DOHH2 (cell line): ENCODE results near the gene KCNQ1.

Experiments used
- H3F3A ChIP-seq: fragments of 200-600 bp; sonication (generic), shearing (Covaris generic); 2 replicates; pipeline ENCODE4 v1.6.0; 2016; ENCODE audit warnings: antibody characterized with exemption, mild to moderate bottlenecking; ENCODE audit not compliant: control insufficient read depth, insufficient read depth
- H3K27ac ChIP-seq: fragments of 200-600 bp; sonication (generic); 2 replicates; pipeline ENCODE4 v1.5.1; 2014; ENCODE audit warnings: low read depth, mild to moderate bottlenecking, low read length, moderate library complexity
- H3K27me3 ChIP-seq: fragments of 200-600 bp; sonication (generic); 2 replicates; pipeline ENCODE4 v1.6.1; 2014; ENCODE audit warnings: mild to moderate bottlenecking, low read length, mixed read lengths; ENCODE audit not compliant: control insufficient read depth
- H3K36me3 ChIP-seq: fragments of 200-600 bp; sonication (generic); 2 replicates; pipeline ENCODE4 v1.6.1; 2014; ENCODE audit warnings: mild to moderate bottlenecking, low read length, moderate library complexity, mixed read lengths; ENCODE audit not compliant: control insufficient read depth
- H3K4me1 ChIP-seq: fragments of 200-600 bp; sonication (generic); 2 replicates; pipeline ENCODE4 v1.6.1; 2014; ENCODE audit warnings: mild to moderate bottlenecking, low read length, mixed read lengths; ENCODE audit not compliant: control insufficient read depth
- H3K4me2 ChIP-seq: fragments of 200-600 bp; sonication (generic); 2 replicates; pipeline ENCODE4 v1.6.0; 2014; ENCODE audit warnings: mild to moderate bottlenecking, low read length, moderate library complexity
- H3K4me3 ChIP-seq: fragments of 200-600 bp; sonication (generic); 2 replicates; pipeline ENCODE4 v1.5.1; 2014; ENCODE audit warnings: mild to moderate bottlenecking, low read length, mixed read lengths
- H3K79me2 ChIP-seq: fragments of 200-600 bp; sonication (generic); 2 replicates; pipeline ENCODE4 v1.6.1; 2014; ENCODE audit warnings: mild to moderate bottlenecking, low read length, mixed read lengths; ENCODE audit not compliant: control insufficient read depth
- H3K9me2 ChIP-seq: fragments of 200-600 bp; sonication (generic); replicated peaks from 2 replicates; pipeline ENCODE4 v1.6.1; 2014; ENCODE audit warnings: mild to moderate bottlenecking, low read length, mixed read lengths; ENCODE audit not compliant: control insufficient read depth
- H3K9me3 ChIP-seq: fragments of 200-600 bp; sonication (generic); 2 replicates; pipeline ENCODE4 v1.6.1; 2014; ENCODE audit warnings: antibody characterized with exemption, low read length, mixed read lengths; ENCODE audit not compliant: control insufficient read depth, insufficient read depth
- H4K20me1 ChIP-seq: fragments of 200-600 bp; sonication (generic); 2 replicates; pipeline ENCODE4 v1.6.0; 2014; ENCODE audit warnings: low read depth, mild to moderate bottlenecking, antibody characterized with exemption, low read length, moderate library complexity; ENCODE audit not compliant: control insufficient read depth, insufficient read depth
- EZH2phosphoT487 ChIP-seq: fragments of 200-600 bp; sonication (generic); IDR thresholded peaks from 2 replicates; pipeline ENCODE4 v1.6.1; 2017; ENCODE audit warnings: borderline replicate concordance, mild to moderate bottlenecking, antibody characterized with exemption, low read length, moderate library complexity, mixed read lengths
- TF ChIP-seq, protein P1 (sequence below): fragments of 200-600 bp; sonication (generic); IDR thresholded peaks from one replicate; pipeline ENCODE4 v1.5.1; 2014; ENCODE audit warnings: antibody characterized with exemption, mild to moderate bottlenecking, low read depth, low read length; ENCODE audit not compliant: poor library complexity, severe bottlenecking

Gene KCNQ1

DNA sequence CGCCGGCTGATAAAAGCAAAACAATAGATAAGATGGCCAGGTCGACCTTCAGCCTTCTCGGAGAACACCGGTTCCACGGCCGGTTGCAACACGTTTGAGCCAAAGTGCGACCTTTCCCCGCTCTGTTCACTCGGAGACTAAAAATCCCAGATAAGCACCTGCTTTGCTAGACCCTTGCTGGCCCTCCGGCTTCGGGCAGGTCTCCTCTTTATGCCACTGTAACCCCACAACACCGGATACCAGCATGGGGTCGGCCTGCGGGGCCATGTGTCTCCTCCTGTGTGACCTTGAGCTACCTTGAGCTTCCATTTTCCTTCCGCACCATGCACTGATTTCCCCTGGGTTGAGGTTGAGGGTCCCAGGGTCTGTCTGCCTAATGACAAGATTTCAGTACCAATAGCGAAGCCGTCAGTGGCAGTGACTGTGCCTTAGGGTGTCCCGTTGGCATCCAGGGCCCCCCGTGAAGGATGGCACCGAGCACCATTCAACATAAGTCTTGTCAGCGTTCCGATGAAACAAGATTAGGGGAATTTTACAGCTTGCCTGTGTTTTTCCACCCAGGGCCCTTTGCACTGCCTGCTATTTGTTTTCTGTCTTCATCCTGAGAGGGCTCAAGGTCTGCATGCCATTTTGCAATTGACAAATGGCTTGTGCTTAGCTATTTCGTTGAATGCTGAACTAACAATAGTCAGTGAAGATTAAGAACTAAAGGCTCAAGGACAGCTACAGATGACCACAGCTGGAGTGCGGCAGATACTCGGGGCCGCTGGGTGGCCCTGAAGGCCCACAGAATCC lies 118.6 kb downstream of the KCNQ1 start:
- Histone ChIP-seq H3K79me2 (no peaks in the 10 kb centered on the region), H3K4me1 (no peaks in the 10 kb centered on the region), H4K20me1 (no peaks in the 10 kb centered on the region), H3K4me2 (no peak overlapping the region), H3K36me3 (no peaks in the 10 kb centered on the region), H3F3A (no peaks in the 10 kb centered on the region), H3K9me2 (no peaks in the 10 kb centered on the region), H3K27ac (no peak overlapping the region), H3K27me3 (no peaks in the 10 kb centered on the region), H3K4me3 (no peak overlapping the region), H3K9me3 (no peaks in the 10 kb centered on the region)
- TF ChIP-seq, protein P1, sequence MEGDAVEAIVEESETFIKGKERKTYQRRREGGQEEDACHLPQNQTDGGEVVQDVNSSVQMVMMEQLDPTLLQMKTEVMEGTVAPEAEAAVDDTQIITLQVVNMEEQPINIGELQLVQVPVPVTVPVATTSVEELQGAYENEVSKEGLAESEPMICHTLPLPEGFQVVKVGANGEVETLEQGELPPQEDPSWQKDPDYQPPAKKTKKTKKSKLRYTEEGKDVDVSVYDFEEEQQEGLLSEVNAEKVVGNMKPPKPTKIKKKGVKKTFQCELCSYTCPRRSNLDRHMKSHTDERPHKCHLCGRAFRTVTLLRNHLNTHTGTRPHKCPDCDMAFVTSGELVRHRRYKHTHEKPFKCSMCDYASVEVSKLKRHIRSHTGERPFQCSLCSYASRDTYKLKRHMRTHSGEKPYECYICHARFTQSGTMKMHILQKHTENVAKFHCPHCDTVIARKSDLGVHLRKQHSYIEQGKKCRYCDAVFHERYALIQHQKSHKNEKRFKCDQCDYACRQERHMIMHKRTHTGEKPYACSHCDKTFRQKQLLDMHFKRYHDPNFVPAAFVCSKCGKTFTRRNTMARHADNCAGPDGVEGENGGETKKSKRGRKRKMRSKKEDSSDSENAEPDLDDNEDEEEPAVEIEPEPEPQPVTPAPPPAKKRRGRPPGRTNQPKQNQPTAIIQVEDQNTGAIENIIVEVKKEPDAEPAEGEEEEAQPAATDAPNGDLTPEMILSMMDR: no peak
- no peak for TF ChIP-seq EZH2phosphoT487

DNA sequence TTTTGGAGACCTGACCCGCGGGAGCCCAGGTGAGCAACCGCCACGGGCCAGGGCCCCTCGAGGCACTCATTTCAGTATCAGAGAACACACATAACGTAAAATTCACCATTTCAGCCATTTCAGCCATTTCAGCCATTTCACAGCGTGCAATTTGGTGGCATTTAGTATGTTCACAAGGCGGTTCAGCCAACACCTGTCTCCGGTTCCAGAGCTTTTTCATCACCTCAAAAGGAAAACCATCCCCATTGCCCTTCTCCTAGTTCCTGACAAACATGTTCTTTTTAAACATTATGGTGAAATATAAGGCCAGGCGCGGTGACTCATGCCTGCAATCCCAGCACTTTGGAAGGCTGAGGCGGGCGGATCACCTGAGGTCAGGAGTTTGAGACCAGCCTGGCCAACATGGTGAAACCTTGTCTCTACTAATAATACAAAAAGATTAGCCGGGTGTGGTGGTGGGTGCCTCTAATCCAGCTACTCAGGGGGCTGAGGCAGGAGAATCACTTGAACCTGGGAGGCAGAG lies 119.3 kb downstream of the KCNQ1 start:
- no peaks in the 10 kb centered on the region for H3K4me1 ChIP-seq
- H3K4me2 ChIP-seq: no peak overlapping the region

DNA sequence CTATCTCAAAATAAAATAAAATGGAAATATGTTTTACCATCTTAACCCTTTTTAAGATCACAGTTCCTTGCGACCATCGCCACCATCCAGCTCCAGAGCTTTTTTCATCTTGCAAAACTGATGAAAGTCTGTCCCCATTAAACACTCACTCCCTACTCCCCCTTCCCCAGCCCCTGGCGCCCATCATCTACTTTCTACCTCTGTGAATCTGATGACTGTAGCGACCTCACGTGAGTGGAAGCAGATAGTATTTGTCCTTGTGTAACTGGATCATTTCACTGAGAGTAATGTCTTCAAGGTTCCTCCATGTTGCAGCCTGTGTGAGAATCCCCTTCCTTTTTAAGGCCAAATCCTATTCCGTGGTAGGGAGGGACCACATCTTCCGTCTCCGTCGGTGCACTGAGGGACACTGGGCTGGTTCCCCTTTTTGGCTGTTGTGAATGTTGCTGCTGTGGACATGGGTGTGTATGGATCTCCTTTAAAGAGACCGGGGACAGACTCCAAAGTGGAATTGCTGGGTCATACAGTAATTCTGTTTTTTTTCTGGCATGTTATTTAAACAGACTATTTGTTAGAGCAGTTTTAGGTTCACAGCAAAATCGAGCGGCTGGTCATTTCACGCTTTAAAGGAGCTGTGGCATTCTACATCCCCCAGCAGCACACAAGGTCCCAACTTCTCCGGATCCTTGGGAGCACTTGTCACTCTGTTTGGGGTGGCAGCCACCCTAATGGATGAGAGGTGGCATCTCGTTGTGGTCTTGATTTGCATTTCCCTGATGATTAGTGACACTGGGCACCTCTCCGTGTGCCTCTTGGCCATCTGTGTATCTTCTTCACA lies 120.0 kb downstream of the KCNQ1 start:
- Histone ChIP-seq H3K4me3 (no peak overlapping the region), H3K9me3 (no peaks in the 10 kb centered on the region), H4K20me1 (no peaks in the 10 kb centered on the region), H3F3A (no peaks in the 10 kb centered on the region), H3K27me3 (no peaks in the 10 kb centered on the region), H3K4me1 (no peaks in the 10 kb centered on the region), H3K79me2 (no peaks in the 10 kb centered on the region), H3K27ac (no peak overlapping the region), H3K4me2 (no peak overlapping the region), H3K9me2 (no peaks in the 10 kb centered on the region), H3K36me3 (no peaks in the 10 kb centered on the region)
- no peak for TF ChIP-seq EZH2phosphoT487
- TF ChIP-seq, protein P1: no peak

More for the DNA sequence above, 119.3 kb downstream of the KCNQ1 start:
- no peak for TF ChIP-seq EZH2phosphoT487
- TF ChIP-seq, protein P1: no peak
- H3K9me2 ChIP-seq: no peaks in the 10 kb centered on the region
- no peak overlapping the region for H3K27ac ChIP-seq
- H3K4me3 ChIP-seq: no peak overlapping the region
- H3K9me3 ChIP-seq: no peaks in the 10 kb centered on the region
- H3K36me3 ChIP-seq: no peaks in the 10 kb centered on the region
- H3F3A ChIP-seq: no peaks in the 10 kb centered on the region
- H4K20me1 ChIP-seq: no peaks in the 10 kb centered on the region
- H3K27me3 ChIP-seq: no peaks in the 10 kb centered on the region
- H3K79me2 ChIP-seq: no peaks in the 10 kb centered on the region
